H9 (cell line): ENCODE results near the gene SQSTM1. TPM values are rescaled to one million over a fixed set of nuclear protein-coding genes. Genes with fewer than 3 reads are reported as not detected.

Experiments
- DNase-seq: peaks from one replicate; pipeline ENCODE4 v3.0.0-alpha.2; 2017
- H2AFZ ChIP-seq: one replicate; pipeline ENCODE4 v1.6.1; 2013; ENCODE audit warnings: mild to moderate bottlenecking, low read length, control low read depth, moderate library complexity
- H2AK5ac ChIP-seq: 2 replicates; pipeline ENCODE4 v1.6.1; 2013; ENCODE audit warnings: low read length, control low read depth, mixed read lengths; ENCODE audit not compliant: insufficient read length
- H2BK120ac ChIP-seq: one replicate; pipeline ENCODE4 v1.6.1; 2013; ENCODE audit warnings: low read depth, mild to moderate bottlenecking, low read length, control low read depth, inconsistent platforms; ENCODE audit not compliant: poor library complexity, severe bottlenecking
- H2BK12ac ChIP-seq: 2 replicates; pipeline ENCODE4 v1.6.1; 2013; ENCODE audit warnings: low read length, control low read depth, mixed read lengths, low read depth; ENCODE audit not compliant: insufficient read length
- H2BK15ac ChIP-seq: 2 replicates; pipeline ENCODE4 v1.6.1; 2013; ENCODE audit warnings: low read depth, low read length, control low read depth
- H2BK20ac ChIP-seq: one replicate; pipeline ENCODE4 v1.6.1; 2013; ENCODE audit warnings: low read depth, mild to moderate bottlenecking, low read length, control low read depth, inconsistent platforms; ENCODE audit not compliant: poor library complexity, severe bottlenecking
- H2BK5ac ChIP-seq: 2 replicates; pipeline ENCODE4 v1.6.1; 2013; ENCODE audit warnings: low read length, control low read depth, mixed read lengths; ENCODE audit not compliant: insufficient read length
- H3K14ac ChIP-seq: 2 replicates; pipeline ENCODE4 v1.6.1; 2013; ENCODE audit warnings: low read length, control low read depth; ENCODE audit not compliant: insufficient read depth
- H3K18ac ChIP-seq: 2 replicates; pipeline ENCODE4 v1.6.1; 2013; ENCODE audit warnings: low read depth, mild to moderate bottlenecking, mixed read lengths, low read length, control low read depth; ENCODE audit not compliant: insufficient read length
- H3K23ac ChIP-seq: 2 replicates; pipeline ENCODE4 v1.6.1; 2013; ENCODE audit warnings: low read length, control low read depth, mixed read lengths, low read depth; ENCODE audit not compliant: insufficient read length
- H3K23me2 ChIP-seq: 2 replicates; pipeline ENCODE4 v1.6.1; 2013; ENCODE audit warnings: low read depth, mild to moderate bottlenecking, mixed read lengths, low read length, control low read depth; ENCODE audit not compliant: insufficient read length, poor library complexity, severe bottlenecking
- H3K27ac ChIP-seq: 2 replicates; pipeline ENCODE4 v1.5.1; 2013; ENCODE audit warnings: low read length, control low read depth, mixed read lengths, low read depth; ENCODE audit not compliant: insufficient read length
- H3K27me3 ChIP-seq: 2 replicates; pipeline ENCODE4 v1.6.1; 2013; ENCODE audit warnings: low read length, control low read depth, inconsistent platforms; ENCODE audit not compliant: insufficient read depth
- H3K4ac ChIP-seq: 2 replicates; pipeline ENCODE4 v1.6.1; 2013; ENCODE audit warnings: low read depth, mild to moderate bottlenecking, control low read depth, inconsistent platforms, low read length, moderate library complexity
- H3K4me1 ChIP-seq: 2 replicates; pipeline ENCODE4 v1.6.1; 2013; ENCODE audit warnings: low read length, control low read depth, inconsistent platforms; ENCODE audit not compliant: insufficient read depth
- H3K4me2 ChIP-seq: 2 replicates; pipeline ENCODE4 v1.6.1; 2013; ENCODE audit warnings: low read length, control low read depth, mixed read lengths; ENCODE audit not compliant: insufficient read length, insufficient read depth
- H3K56ac ChIP-seq: 2 replicates; pipeline ENCODE4 v1.6.1; 2013; ENCODE audit warnings: low read depth, mild to moderate bottlenecking, mixed read lengths, low read length, control low read depth; ENCODE audit not compliant: insufficient read length
- H3K79me1 ChIP-seq: 2 replicates; pipeline ENCODE4 v1.6.1; 2013; ENCODE audit warnings: low read depth, mild to moderate bottlenecking, moderate library complexity, low read length, control low read depth, inconsistent platforms; ENCODE audit not compliant: insufficient read depth, poor library complexity, severe bottlenecking
- H3K79me2 ChIP-seq: 2 replicates; pipeline ENCODE4 v1.6.1; 2013; ENCODE audit warnings: low read length, control low read depth, inconsistent platforms; ENCODE audit not compliant: insufficient read depth
- H3K9ac ChIP-seq: 2 replicates; pipeline ENCODE4 v1.6.1; 2013; ENCODE audit warnings: low read length, control low read depth, mixed read lengths; ENCODE audit not compliant: insufficient read length; ENCODE audit errors: extremely low read depth
- H3K9me3 ChIP-seq: one replicate; pipeline ENCODE4 v1.6.1; 2013; ENCODE audit warnings: low read depth, low read length, inconsistent platforms; ENCODE audit not compliant: control insufficient read depth
- H3T11ph ChIP-seq: one replicate; pipeline ENCODE4 v1.6.1; 2013; ENCODE audit warnings: mild to moderate bottlenecking, low read length, control low read depth, inconsistent platforms
- H4K20me1 ChIP-seq: one replicate; pipeline ENCODE4 v1.6.1; 2013; ENCODE audit not compliant: control insufficient read depth, insufficient read length, insufficient read depth
- H4K5ac ChIP-seq: 2 replicates; pipeline ENCODE4 v1.6.1; 2013; ENCODE audit warnings: low read depth, mild to moderate bottlenecking, mixed read lengths, low read length, control low read depth; ENCODE audit not compliant: insufficient read length
- H4K8ac ChIP-seq: replicated peaks from 2 replicates; pipeline ENCODE4 v1.6.1; 2013; ENCODE audit warnings: low read length, control low read depth, mixed read lengths, low read depth; ENCODE audit not compliant: insufficient read length
- H4K91ac ChIP-seq: 2 replicates; pipeline ENCODE4 v1.6.1; 2013; ENCODE audit warnings: low read depth, mild to moderate bottlenecking, moderate library complexity, mixed read lengths, low read length, control low read depth; ENCODE audit not compliant: insufficient read length
- H3K27ac Mint-ChIP-seq, 3 experiments: 2 replicates in 2 of 3; 3 replicates in 1 of 3; pipeline ENCODE4 v1.8.0; 2020 to 2021; ENCODE audit warnings: mixed read lengths in 3 of 3, mild to moderate bottlenecking in 1 of 3, moderate library complexity in 1 of 3
- H3K27me3 Mint-ChIP-seq: 2 replicates; pipeline ENCODE4 v1.8.0; 2021; ENCODE audit warnings: low read depth, mild to moderate bottlenecking, moderate library complexity, mixed read lengths
- H3K36me3 Mint-ChIP-seq, 3 experiments: 2 replicates in 2 of 3; 3 replicates in 1 of 3; pipeline ENCODE4 v1.8.0; 2020 to 2021; ENCODE audit warnings: low read depth in 3 of 3, mixed read lengths in 3 of 3; ENCODE audit not compliant: insufficient read depth in 1 of 3
- H3K4me1 Mint-ChIP-seq, 2 experiments: 2 replicates each; pipeline ENCODE4 v1.8.0; 2020; ENCODE audit warnings: mixed read lengths in 2 of 2
- H3K4me3 Mint-ChIP-seq, 2 experiments: 2 replicates in 1 of 2; 3 replicates in 1 of 2; pipeline ENCODE4 v1.8.0; 2020 to 2021; ENCODE audit warnings: mild to moderate bottlenecking in 2 of 2, mixed read lengths in 2 of 2, moderate library complexity in 1 of 2
- H3K9me3 Mint-ChIP-seq, 2 experiments: 2 replicates in 1 of 2; 3 replicates in 1 of 2; pipeline ENCODE4 v1.8.0; 2020; ENCODE audit warnings: mild to moderate bottlenecking in 2 of 2, mixed read lengths in 2 of 2, moderate library complexity in 1 of 2
- WGBS: extraction: QIAGEN DNeasy Blood & Tissue Kit; methylation state at CpG from one replicate; pipeline ENCODE4 v1.1.7; 2013; ENCODE audit warnings: missing lambda C conversion rate, low lambda C conversion rate, mixed read lengths; ENCODE audit not compliant: insufficient read length; ENCODE audit errors: extremely low coverage; 5-methylcytosine and 5-hydroxymethylcytosine counted together
- total RNA-seq: library from RNA; stranded (reverse); gene quantifications from 2 replicates; pipeline ENCODE4 v1.2.1, GENCODE V29; 2021
- TF ChIP-seq, protein P1 (sequence below): fragments of 200-600 bp; sonication (generic); conservative IDR thresholded peaks from 3 replicates; pipeline ENCODE4 v1.8.0; 2021; ENCODE audit warnings: antibody characterized with exemption, mild to moderate bottlenecking

SQSTM1 gene
- total RNA-seq, 1 experiment from 2014 or later = 144 TPM

DNA sequence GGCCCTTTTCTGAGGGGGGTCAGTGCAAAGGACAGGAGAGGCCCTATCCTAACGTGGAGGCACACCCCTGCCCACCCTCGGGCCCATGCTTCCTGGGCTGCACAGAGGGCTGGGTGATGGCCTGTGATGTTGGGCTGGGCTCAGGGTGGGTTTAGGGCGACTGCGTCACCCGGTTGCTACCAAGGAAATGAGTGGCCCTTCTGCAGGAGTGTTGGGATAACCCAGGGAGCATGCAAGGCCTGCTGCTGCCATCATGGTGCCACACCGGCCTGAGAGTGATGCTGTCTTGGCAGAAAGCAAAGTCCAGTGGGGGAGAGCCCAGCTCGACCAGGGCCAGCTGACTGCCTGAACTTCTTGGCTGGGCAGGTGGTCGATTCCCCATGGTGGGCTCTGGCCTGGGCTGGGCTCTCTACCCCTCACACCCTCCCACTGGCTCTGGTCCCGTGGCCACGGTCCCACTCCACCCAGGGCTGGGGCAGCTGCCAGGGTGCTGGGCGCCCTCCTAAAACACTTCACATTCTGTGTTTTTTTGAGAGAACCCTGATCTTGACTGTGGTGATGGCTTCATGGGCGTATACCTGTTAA is 59.5 kb downstream of the SQSTM1 start:
- no peaks in the 10 kb centered on the region for H4K20me1 ChIP-seq

More for the DNA sequence above, 59.5 kb downstream of the SQSTM1 start:
- Mint-ChIP-seq H3K4me1 (no peaks in the 10 kb centered on the region), H3K27me3 (peaks cover 2% of the 10 kb centered on the region), H3K36me3 (peaks cover 33 to 53% (median 53%) of the 10 kb centered on the region in 3 experiments), H3K27ac (no peak overlapping the region), H3K4me3 (no peak overlapping the region), H3K9me3 (peaks cover 26 to 30% of the 10 kb centered on the region in 2 experiments)
- Histone ChIP-seq H3K9ac (no peak overlapping the region), H2BK20ac (no peak overlapping the region), H3K14ac (no peak overlapping the region), H2BK15ac (no peak overlapping the region), H3K4me2 (no peak overlapping the region), H2BK5ac (no peak overlapping the region), H2BK120ac (no peak overlapping the region), H3K23ac (no peak overlapping the region), H2AFZ (no peak overlapping the region), H3K23me2 (no peaks in the 10 kb centered on the region), H3T11ph (no peak overlapping the region), H3K4ac (no peak overlapping the region), H3K4me1 (no peaks in the 10 kb centered on the region), H4K91ac (no peak overlapping the region), H4K8ac (no peak overlapping the region), H3K79me2 (no peaks in the 10 kb centered on the region), H3K9me3 (peaks cover 15% of the 10 kb centered on the region), H3K27me3 (no peaks in the 10 kb centered on the region), H3K27ac (no peak overlapping the region), H4K5ac (no peak overlapping the region), H3K79me1 (no peaks in the 10 kb centered on the region), H2BK12ac (no peak overlapping the region), H2AK5ac (no peak overlapping the region), H3K56ac (no peak overlapping the region), H3K18ac (no peak overlapping the region)
- no peak for DNase-seq
- TF ChIP-seq, protein P1, sequence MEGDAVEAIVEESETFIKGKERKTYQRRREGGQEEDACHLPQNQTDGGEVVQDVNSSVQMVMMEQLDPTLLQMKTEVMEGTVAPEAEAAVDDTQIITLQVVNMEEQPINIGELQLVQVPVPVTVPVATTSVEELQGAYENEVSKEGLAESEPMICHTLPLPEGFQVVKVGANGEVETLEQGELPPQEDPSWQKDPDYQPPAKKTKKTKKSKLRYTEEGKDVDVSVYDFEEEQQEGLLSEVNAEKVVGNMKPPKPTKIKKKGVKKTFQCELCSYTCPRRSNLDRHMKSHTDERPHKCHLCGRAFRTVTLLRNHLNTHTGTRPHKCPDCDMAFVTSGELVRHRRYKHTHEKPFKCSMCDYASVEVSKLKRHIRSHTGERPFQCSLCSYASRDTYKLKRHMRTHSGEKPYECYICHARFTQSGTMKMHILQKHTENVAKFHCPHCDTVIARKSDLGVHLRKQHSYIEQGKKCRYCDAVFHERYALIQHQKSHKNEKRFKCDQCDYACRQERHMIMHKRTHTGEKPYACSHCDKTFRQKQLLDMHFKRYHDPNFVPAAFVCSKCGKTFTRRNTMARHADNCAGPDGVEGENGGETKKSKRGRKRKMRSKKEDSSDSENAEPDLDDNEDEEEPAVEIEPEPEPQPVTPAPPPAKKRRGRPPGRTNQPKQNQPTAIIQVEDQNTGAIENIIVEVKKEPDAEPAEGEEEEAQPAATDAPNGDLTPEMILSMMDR = no peak
- no CpG with 5 or more reads among the region's 12 CpGs for WGBS
